Esophagus muscularis mucosa (tissue), 4 donors: ENCODE measurements around the gene FHL3. TPM values are rescaled to one million over a fixed set of nuclear protein-coding genes. Genes with fewer than 3 reads are reported as not detected.
"Not testable (repeated sequence)": the region's sequence is repeated elsewhere in the genome, so short reads cannot be mapped to it uniquely, and the experiment has no call there.

ENCODE experiments used
- DNase-seq: peaks from one replicate; pipeline ENCODE4 v3.0.0-alpha.2; 2017; ENCODE audit errors: extremely low spot score
- H3K27ac ChIP-seq, 4 donors: fragments of 200-600 bp; sonication (generic); replicated peaks in 1 of 4; 1 replicate in 3 of 4; 2 replicates in 1 of 4; pipeline ENCODE4 v1.5.1; 2016 to 2019; ENCODE audit warnings: mild to moderate bottlenecking in 1 of 4
- H3K27me3 ChIP-seq, 4 donors: fragments of 200-600 bp; sonication (generic); one replicate each; pipeline versions ENCODE4 v1.5.1 to v1.6.0; 2016 to 2019
- H3K36me3 ChIP-seq, 4 donors: fragments of 200-600 bp; sonication (generic); one replicate each; pipeline ENCODE4 v1.5.1; 2016 to 2019
- H3K4me1 ChIP-seq, 4 donors: fragments of 200-600 bp; sonication (generic); one replicate each; pipeline ENCODE4 v1.5.1; 2016 to 2019
- H3K4me3 ChIP-seq, 4 donors: fragments of 200-600 bp; sonication (generic); 1 replicate in 2 of 4; 2 replicates in 2 of 4; pipeline ENCODE4 v1.5.1; 2016 to 2019; ENCODE audit warnings: mild to moderate bottlenecking in 4 of 4, moderate library complexity in 1 of 4
- H3K9me3 ChIP-seq, 4 donors: fragments of 200-600 bp; sonication (generic); 1 replicate in 3 of 4; 2 replicates in 1 of 4; pipeline ENCODE4 v1.5.1; 2016 to 2019
- EP300 ChIP-seq: sonication (generic); formaldehyde crosslinking; IDR thresholded peaks from one replicate; pipeline ENCODE4 v1.6.1; 2017; ENCODE audit warnings: antibody characterized with exemption
- POLR2A ChIP-seq: fragments of 450-650 bp; IDR thresholded peaks from one replicate; pipeline ENCODE4 v1.6.1; 2017; ENCODE audit warnings: antibody characterized with exemption, moderate library complexity, mild to moderate bottlenecking, low read depth
- POLR2AphosphoS5 ChIP-seq, 2 donors: sonication (generic); formaldehyde crosslinking; IDR thresholded peaks; one replicate each; pipeline ENCODE4 v1.6.1; 2017; ENCODE audit warnings: antibody characterized with exemption in 2 of 2
- WGBS: methylation state at CpG from one replicate; pipeline ENCODE4 v1.1.5; 2018; 5-methylcytosine and 5-hydroxymethylcytosine counted together
- intact Hi-C: fragments of 100-400 bp; cut with DNase I; formaldehyde crosslinking; loops from one replicate; pipeline ENCODE4 v1.15.1; 2023
- total RNA-seq, 4 donors: library from RNA; depleted of rRNA; stranded (reverse); fragments of >200 nt; gene quantifications; one replicate each; pipeline versions ENCODE4 v1.1.0 to v1.2.1, GENCODE V29; 2016
- TF ChIP-seq, protein P1 (sequence below), 3 experiments: fragments of 200-600 bp in 2 of 3; fragments of 450-650 bp in 1 of 3; sonication (generic) in 2 of 3; IDR thresholded peaks; one replicate each; pipeline ENCODE4 v1.5.1; 2017 to 2019; ENCODE audit warnings: antibody characterized with exemption in 3 of 3, mild to moderate bottlenecking in 2 of 3, moderate library complexity in 1 of 3

FHL3 gene
- total RNA-seq, 4 donors from 2014 or later: 38.3 to 76.9 (median 52.9) TPM

DNA sequence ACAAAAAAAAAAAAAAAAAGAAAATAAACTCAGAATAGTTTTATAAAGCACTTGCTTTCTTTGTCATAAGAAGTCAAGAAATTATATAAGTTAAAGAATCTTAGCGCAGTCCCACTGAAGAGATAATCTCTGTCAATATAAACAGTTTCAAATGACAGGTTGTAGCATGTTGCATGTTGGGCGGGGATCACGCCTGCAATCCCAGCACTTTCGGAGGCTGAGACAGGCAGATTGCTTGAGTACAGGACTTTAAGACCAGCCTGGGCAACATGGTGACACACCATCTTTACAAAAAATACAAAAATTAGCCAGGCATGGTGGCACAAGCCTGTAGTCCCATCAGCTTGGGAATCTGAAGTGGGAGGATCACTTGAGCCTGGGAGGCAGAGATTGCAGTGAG is 40.0 kb downstream of the FHL3 start:
- no peak overlapping the region for H3K27ac ChIP-seq
- WGBS: 94% methylated on average over 4 of the region's 4 CpGs
- intact Hi-C loops: no loop called here
- no peak for DNase-seq
- no peaks in the 10 kb centered on the region for H3K9me3 ChIP-seq
- no peak overlapping the region for H3K4me3 ChIP-seq
- peaks cover 46 to 95% (median 83%) of the 10 kb centered on the region in 4 donors for H3K36me3 ChIP-seq
- TF ChIP-seq, protein P1, sequence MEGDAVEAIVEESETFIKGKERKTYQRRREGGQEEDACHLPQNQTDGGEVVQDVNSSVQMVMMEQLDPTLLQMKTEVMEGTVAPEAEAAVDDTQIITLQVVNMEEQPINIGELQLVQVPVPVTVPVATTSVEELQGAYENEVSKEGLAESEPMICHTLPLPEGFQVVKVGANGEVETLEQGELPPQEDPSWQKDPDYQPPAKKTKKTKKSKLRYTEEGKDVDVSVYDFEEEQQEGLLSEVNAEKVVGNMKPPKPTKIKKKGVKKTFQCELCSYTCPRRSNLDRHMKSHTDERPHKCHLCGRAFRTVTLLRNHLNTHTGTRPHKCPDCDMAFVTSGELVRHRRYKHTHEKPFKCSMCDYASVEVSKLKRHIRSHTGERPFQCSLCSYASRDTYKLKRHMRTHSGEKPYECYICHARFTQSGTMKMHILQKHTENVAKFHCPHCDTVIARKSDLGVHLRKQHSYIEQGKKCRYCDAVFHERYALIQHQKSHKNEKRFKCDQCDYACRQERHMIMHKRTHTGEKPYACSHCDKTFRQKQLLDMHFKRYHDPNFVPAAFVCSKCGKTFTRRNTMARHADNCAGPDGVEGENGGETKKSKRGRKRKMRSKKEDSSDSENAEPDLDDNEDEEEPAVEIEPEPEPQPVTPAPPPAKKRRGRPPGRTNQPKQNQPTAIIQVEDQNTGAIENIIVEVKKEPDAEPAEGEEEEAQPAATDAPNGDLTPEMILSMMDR (IDR thresholded peaks at IDR 0.05): no peak
- TF ChIP-seq EP300: no peak
- TF ChIP-seq POLR2A: no peak
- TF ChIP-seq POLR2AphosphoS5 (IDR thresholded peaks at IDR 0.05): no peak
- H3K4me1 ChIP-seq: peaks cover 0 to 13% (median 6%) of the 10 kb centered on the region in 4 donors
- H3K27me3 ChIP-seq: no peaks in the 10 kb centered on the region

- intact Hi-C loops, H3K4me1 ChIP-seq, H3K9me3 ChIP-seq, DNase-seq, H3K27me3 ChIP-seq, H3K27ac ChIP-seq, H3K4me3 ChIP-seq: not testable (repeated sequence)
- WGBS: 86% methylated on average over 12 of the region's 12 CpGs
- H3K36me3 ChIP-seq: peaks cover 55 to 96% (median 84%) of the 10 kb centered on the region in 4 donors
Measured at GRCh38 chr1:37964106-37964505, 41.2 kb downstream of the FHL3 start.

DNA sequence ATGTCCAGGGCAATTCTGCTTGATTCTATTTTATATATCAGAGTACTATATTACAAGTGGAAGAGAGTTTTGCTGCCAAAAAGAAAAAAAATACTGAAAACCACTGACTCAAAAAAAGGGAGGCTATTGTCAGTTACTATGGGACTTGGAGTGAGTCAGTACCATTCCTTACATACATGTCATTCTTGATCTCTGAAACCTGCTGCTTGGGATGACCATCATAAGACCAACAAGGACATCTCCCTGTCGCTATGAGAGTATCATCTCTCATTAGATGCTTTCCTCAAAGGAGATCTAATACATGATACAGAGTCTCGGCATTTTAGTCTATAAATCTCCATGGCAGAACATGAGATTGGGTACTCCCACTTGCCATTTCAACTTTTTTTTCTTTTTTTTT is 46.6 kb downstream of the FHL3 start:
- Histone ChIP-seq H3K9me3 (no peaks in the 10 kb centered on the region), H3K27me3 (no peaks in the 10 kb centered on the region), H3K4me3 (no peak overlapping the region), H3K36me3 (peaks cover 47 to 78% (median 67%) of the 10 kb centered on the region in 4 donors), H3K27ac (no peak overlapping the region), H3K4me1 (no peaks in the 10 kb centered on the region)
- no peak for TF ChIP-seq POLR2A
- TF ChIP-seq POLR2AphosphoS5 (IDR thresholded peaks at IDR 0.05): no peak
- TF ChIP-seq, protein P1 (IDR thresholded peaks at IDR 0.05): no peak
- TF ChIP-seq EP300: no peak
- WGBS: 94% methylated on average over 2 of the region's 2 CpGs
- no peak for DNase-seq
- intact Hi-C loops: no loop called here

- Histone ChIP-seq H3K36me3 (peaks cover 40 to 53% (median 49%) of the 10 kb centered on the region in 4 donors), H3K27ac (no peak overlapping the region), H3K4me1 (no peaks in the 10 kb centered on the region), H3K9me3 (no peaks in the 10 kb centered on the region), H3K27me3 (no peaks in the 10 kb centered on the region), H3K4me3 (no peak overlapping the region)
- TF ChIP-seq POLR2A (no peak), POLR2AphosphoS5 (IDR thresholded peaks at IDR 0.05) (no peak), EP300 (no peak)
- TF ChIP-seq, protein P1 (IDR thresholded peaks at IDR 0.05): no peak
- DNase-seq: no peak
- WGBS: 62% methylated on average over 3 of the region's 3 CpGs
- intact Hi-C loops: no loop called here
Measured at GRCh38 chr1:37955685-37956084, 49.6 kb downstream of the FHL3 start.

GRCh38 chr1:37954316-37954971 is 50.9 kb downstream of the FHL3 start:
- peaks cover 29 to 42% (median 37%) of the 10 kb centered on the region in 4 donors for H3K36me3 ChIP-seq
- H3K4me1 ChIP-seq: no peaks in the 10 kb centered on the region
- no peak for DNase-seq
- no peaks in the 10 kb centered on the region for H3K27me3 ChIP-seq
- intact Hi-C loops: no loop called here
- TF ChIP-seq POLR2A: no peak
- TF ChIP-seq EP300: no peak
- no peak for TF ChIP-seq POLR2AphosphoS5 (IDR thresholded peaks at IDR 0.05)
- TF ChIP-seq, protein P1 (IDR thresholded peaks at IDR 0.05): no peak
- no peaks in the 10 kb centered on the region for H3K9me3 ChIP-seq
- WGBS: 76% methylated on average over 3 of the region's 3 CpGs
- H3K27ac ChIP-seq: no peak overlapping the region
- H3K4me3 ChIP-seq: no peak overlapping the region
